Femur (tissue), 1 donor: ENCODE data around the gene CASP9.
"Not testable (repeated sequence)": the region's sequence is repeated elsewhere in the genome, so short reads cannot be mapped to it uniquely, and the experiment has no call there.

Experiments used
- DNase-seq: peaks from one replicate; pipeline ENCODE4 v3.0.0-alpha.2; 2017

The CASP9 gene

GRCh38 chr1:15466955-15467625 lies 56.9 kb downstream of the CASP9 start:
- DNase-seq: not testable (repeated sequence)

GRCh38 chr1:15465674-15466073 lies 58.3 kb downstream of the CASP9 start:
- no peak for DNase-seq

- DNase-seq: not testable (repeated sequence)
Observed at GRCh38 chr1:15463926-15464322, 60.1 kb downstream of the CASP9 start.

- not testable (repeated sequence) for DNase-seq
Observed at GRCh38 chr1:15463064-15463800, 60.8 kb downstream of the CASP9 start.

- DNase-seq: no peak
Observed at GRCh38 chr1:15460708-15461095, 63.3 kb downstream of the CASP9 start.

GRCh38 chr1:15459771-15460707 lies 64.0 kb downstream of the CASP9 start:
- no peak for DNase-seq

- DNase-seq: not testable (repeated sequence)
Observed at GRCh38 chr1:15458388-15458787, 65.6 kb downstream of the CASP9 start.

- DNase-seq: no peak
Observed at GRCh38 chr1:15457585-15457984, 66.4 kb downstream of the CASP9 start.

GRCh38 chr1:15456313-15456954 lies 67.6 kb downstream of the CASP9 start, which contains the start of gene CELA2A:
TSS of gene CELA2A (plus strand) at chr1:15456732. CDS start at chr1:15456754, 22 bp downstream.
- DNase-seq: no peak

- no peak for DNase-seq
Observed at GRCh38 chr1:15455522-15455921, 68.5 kb downstream of the CASP9 start.

GRCh38 chr1:15454256-15454655 lies 69.8 kb downstream of the CASP9 start:
- no peak for DNase-seq

- DNase-seq: no peak
Observed at GRCh38 chr1:15453734-15454133, 70.3 kb downstream of the CASP9 start.

GRCh38 chr1:15452866-15453571 lies 71.0 kb downstream of the CASP9 start:
- no peak for DNase-seq

GRCh38 chr1:15452216-15452615 lies 71.8 kb downstream of the CASP9 start:
- DNase-seq: no peak

- DNase-seq: no peak
Observed at GRCh38 chr1:15451014-15451722, 72.8 kb downstream of the CASP9 start.

- no peak for DNase-seq
Observed at GRCh38 chr1:15449567-15449966, 74.4 kb downstream of the CASP9 start.

GRCh38 chr1:15448877-15449462 lies 75.0 kb downstream of the CASP9 start:
- DNase-seq: no peak

GRCh38 chr1:15446212-15446611 lies 77.8 kb downstream of the CASP9 start:
- DNase-seq: no peak

GRCh38 chr1:15445390-15446122 lies 78.5 kb downstream of the CASP9 start:
- DNase-seq: no peak
